Liver (tissue), 3 donors: ENCODE data around the gene TMEM163.

ENCODE experiments used
- CTCF ChIP-seq: fragments of 150-350 bp; IDR thresholded peaks from 2 replicates; pipeline ENCODE4 v1.5.1; 2017; ENCODE audit warnings: improper control_type of control experiment, low read depth, low read length; ENCODE audit not compliant: missing input control
- EGR1 ChIP-seq, 2 donors: IDR thresholded peaks; 2 replicates each; pipeline ENCODE4 v1.6.1; 2016 to 2018; ENCODE audit warnings: antibody characterized with exemption in 2 of 2, low read depth in 2 of 2
- JUND ChIP-seq, 2 donors: IDR thresholded peaks; 2 replicates each; pipeline ENCODE4 v1.6.1; 2016; ENCODE audit warnings: antibody characterized with exemption in 2 of 2
- MAX ChIP-seq: IDR thresholded peaks from 2 replicates; pipeline ENCODE4 v1.6.1; 2016; ENCODE audit warnings: antibody characterized with exemption
- RAD21 ChIP-seq, 2 donors: IDR thresholded peaks; 2 replicates each; pipeline ENCODE4 v1.6.1; 2016; ENCODE audit warnings: antibody characterized with exemption in 2 of 2, mild to moderate bottlenecking in 2 of 2
- RXRA ChIP-seq, 2 donors: IDR thresholded peaks; 2 replicates each; pipeline ENCODE4 v1.6.1; 2017 to 2018; ENCODE audit warnings: antibody characterized with exemption in 2 of 2, mild to moderate bottlenecking in 1 of 2
- ZBTB33 ChIP-seq: IDR thresholded peaks from 2 replicates; pipeline ENCODE4 v1.6.1; 2016; ENCODE audit warnings: antibody characterized with exemption
- donor health status: healthy.
- donor health status: healthy.

GRCh38 chr2:134662751-134663150, 56.0 kb downstream of the TMEM163 start:
- TF ChIP-seq ZBTB33 (no peak), CTCF (no peak), MAX (no peak), RAD21 (IDR thresholded peaks at IDR 0.05) (no peak), EGR1 (IDR thresholded peaks at IDR 0.05; ENCODE audit: low read depth in 2 of 2) (no peak), JUND (IDR thresholded peaks at IDR 0.05) (no peak), RXRA (IDR thresholded peaks at IDR 0.05) (no peak)
